Neural crest cell (in vitro differentiated cells): Measurements from ENCODE around the gene ZNF710. TPM values are rescaled to one million over a fixed set of nuclear protein-coding genes. Genes with fewer than 3 reads are reported as not detected.

Experiments used
- DNase-seq: peaks from one replicate; pipeline ENCODE4 v3.0.0; 2021; ENCODE audit warnings: low read depth, mixed read lengths, low spot score
- H3K27ac Mint-ChIP-seq: one replicate; pipeline ENCODE4 v1.8.0; 2021; ENCODE audit warnings: mild to moderate bottlenecking, mixed read lengths; ENCODE audit not compliant: unreplicated experiment
- H3K27me3 Mint-ChIP-seq: 2 replicates; pipeline ENCODE4 v1.8.0; 2021; ENCODE audit warnings: low read depth, mild to moderate bottlenecking, mixed read lengths
- H3K36me3 Mint-ChIP-seq: 2 replicates; pipeline ENCODE4 v1.8.0; 2021; ENCODE audit warnings: low read depth, mild to moderate bottlenecking, mixed read lengths
- H3K4me1 Mint-ChIP-seq: 2 replicates; pipeline ENCODE4 v1.8.0; 2021; ENCODE audit warnings: mixed read lengths
- H3K4me3 Mint-ChIP-seq: one replicate; pipeline ENCODE4 v1.8.0; 2021; ENCODE audit warnings: mild to moderate bottlenecking, mixed read lengths
- H3K9me3 Mint-ChIP-seq: 2 replicates; pipeline ENCODE4 v1.8.0; 2021; ENCODE audit warnings: mixed read lengths
- total RNA-seq: library from RNA; stranded (reverse); gene quantifications from 2 replicates; pipeline ENCODE4 v1.2.1, GENCODE V29; 2021
- TF ChIP-seq, protein P1 (sequence below): fragments of 200-600 bp; sonication (generic); conservative IDR thresholded peaks from 2 replicates; pipeline ENCODE4 v1.5.0; 2021; ENCODE audit warnings: antibody characterized with exemption, mild to moderate bottlenecking

Gene ZNF710
- total RNA-seq, 1 donor from 2014 or later: 64.4 TPM

DNA sequence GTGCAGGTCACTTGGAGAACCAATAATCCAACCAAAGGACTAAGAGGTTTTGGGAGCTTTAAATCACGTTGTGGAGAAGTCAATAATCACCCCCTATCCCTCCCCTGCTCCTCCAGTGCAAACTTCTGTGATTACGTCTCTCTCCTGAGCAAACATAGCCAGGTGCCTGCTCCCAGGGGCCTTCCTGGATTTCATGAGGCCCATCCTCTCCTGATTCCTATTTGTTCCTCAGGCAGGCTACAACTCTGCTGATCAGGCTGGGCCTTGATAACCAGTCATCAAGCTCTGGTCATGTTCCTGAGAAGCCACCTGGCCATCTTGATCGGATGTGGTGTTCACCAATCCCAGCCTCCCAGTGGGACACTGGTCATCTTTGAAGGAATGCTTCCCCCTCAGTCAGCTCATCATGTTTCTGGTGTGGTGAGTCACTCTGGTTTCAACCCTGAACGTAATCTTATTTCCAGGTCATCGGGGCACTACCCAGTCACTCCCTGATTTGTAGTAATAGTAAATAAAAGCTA, 2.9 kb upstream of the ZNF710 start:
- Mint-ChIP-seq H3K9me3 (no peaks in the 10 kb centered on the region), H3K27me3 (no peaks in the 10 kb centered on the region), H3K27ac (no peak overlapping the region), H3K4me1 (peaks cover 38% of the 10 kb centered on the region), H3K4me3 (peak overlapping the region; percentile 88), H3K36me3 (no peaks in the 10 kb centered on the region)
- DNase-seq: no peak
- TF ChIP-seq, protein P1, sequence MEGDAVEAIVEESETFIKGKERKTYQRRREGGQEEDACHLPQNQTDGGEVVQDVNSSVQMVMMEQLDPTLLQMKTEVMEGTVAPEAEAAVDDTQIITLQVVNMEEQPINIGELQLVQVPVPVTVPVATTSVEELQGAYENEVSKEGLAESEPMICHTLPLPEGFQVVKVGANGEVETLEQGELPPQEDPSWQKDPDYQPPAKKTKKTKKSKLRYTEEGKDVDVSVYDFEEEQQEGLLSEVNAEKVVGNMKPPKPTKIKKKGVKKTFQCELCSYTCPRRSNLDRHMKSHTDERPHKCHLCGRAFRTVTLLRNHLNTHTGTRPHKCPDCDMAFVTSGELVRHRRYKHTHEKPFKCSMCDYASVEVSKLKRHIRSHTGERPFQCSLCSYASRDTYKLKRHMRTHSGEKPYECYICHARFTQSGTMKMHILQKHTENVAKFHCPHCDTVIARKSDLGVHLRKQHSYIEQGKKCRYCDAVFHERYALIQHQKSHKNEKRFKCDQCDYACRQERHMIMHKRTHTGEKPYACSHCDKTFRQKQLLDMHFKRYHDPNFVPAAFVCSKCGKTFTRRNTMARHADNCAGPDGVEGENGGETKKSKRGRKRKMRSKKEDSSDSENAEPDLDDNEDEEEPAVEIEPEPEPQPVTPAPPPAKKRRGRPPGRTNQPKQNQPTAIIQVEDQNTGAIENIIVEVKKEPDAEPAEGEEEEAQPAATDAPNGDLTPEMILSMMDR: no peak

GRCh38 chr15:89998923-89999675, 2.0 kb upstream of the ZNF710 start:
- peak overlapping the region; percentile 52 for H3K27ac Mint-ChIP-seq
- H3K9me3 Mint-ChIP-seq: no peaks in the 10 kb centered on the region
- peaks cover 42% of the 10 kb centered on the region for H3K4me1 Mint-ChIP-seq
- H3K27me3 Mint-ChIP-seq: no peaks in the 10 kb centered on the region
- H3K4me3 Mint-ChIP-seq: peak overlapping the region; percentile 88
- no peaks in the 10 kb centered on the region for H3K36me3 Mint-ChIP-seq
- no peak for DNase-seq
- TF ChIP-seq, protein P1: no peak

GRCh38 chr15:89999676-90000185, 1.4 kb upstream of the ZNF710 start:
- no peaks in the 10 kb centered on the region for H3K27me3 Mint-ChIP-seq
- DNase-seq: peak; percentile 49

DNA sequence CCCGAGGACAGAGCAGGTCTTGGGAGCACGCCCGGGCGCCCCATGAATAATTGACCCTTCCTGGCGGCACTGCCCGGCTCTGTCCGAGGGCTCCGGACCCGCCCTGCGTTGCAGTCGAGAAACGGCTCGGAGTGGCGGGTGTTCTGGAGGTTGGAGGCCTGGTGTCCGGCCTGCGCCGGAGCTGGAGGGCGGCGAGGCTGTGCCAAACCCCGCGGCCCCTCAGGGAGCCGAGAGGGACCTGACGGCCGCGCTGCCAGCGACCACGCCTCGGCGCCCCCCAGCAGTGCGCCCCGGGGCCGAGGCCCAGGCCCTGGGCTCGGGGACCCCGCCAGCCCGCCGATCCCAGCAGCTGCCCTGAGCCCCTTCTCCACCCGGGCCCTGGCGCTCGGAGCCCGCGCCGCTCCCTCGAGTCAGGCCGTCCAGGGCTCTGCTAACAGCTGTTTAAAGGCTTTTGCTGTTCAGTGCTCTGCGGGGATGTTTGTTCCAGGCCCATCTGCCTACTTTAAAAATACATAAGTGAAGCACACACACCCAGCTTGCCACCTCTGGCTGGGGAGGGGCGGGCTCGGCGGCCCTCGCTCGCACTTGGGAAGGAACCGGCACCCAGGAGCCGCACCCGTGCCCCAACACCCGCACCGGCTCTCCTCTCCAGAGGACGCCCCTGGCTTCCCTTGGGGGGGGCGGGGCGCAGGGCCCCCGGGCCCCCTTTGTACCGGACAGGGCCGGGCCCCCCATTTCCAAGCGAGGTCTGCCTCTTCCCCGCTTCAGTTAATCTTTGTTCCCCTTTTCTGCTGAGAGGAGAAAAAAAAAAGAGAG, 730 bp upstream of the ZNF710 start:
- H3K36me3 Mint-ChIP-seq: no peaks in the 10 kb centered on the region
- peak overlapping the region; percentile 97 for H3K27ac Mint-ChIP-seq
- peak; percentile 41 for DNase-seq
- no peaks in the 10 kb centered on the region for H3K9me3 Mint-ChIP-seq
- H3K4me1 Mint-ChIP-seq: peaks cover 54% of the 10 kb centered on the region
- peak overlapping the region; percentile 90 for H3K4me3 Mint-ChIP-seq
- TF ChIP-seq, protein P1: no peak
- H3K27me3 Mint-ChIP-seq: no peaks in the 10 kb centered on the region

More at GRCh38 chr15:89999676-90000185, 1.4 kb upstream of the ZNF710 start:
- Mint-ChIP-seq H3K4me3 (peak overlapping the region; percentile 88), H3K27ac (peak overlapping the region; percentile 97), H3K4me1 (peaks cover 48% of the 10 kb centered on the region), H3K36me3 (no peaks in the 10 kb centered on the region), H3K9me3 (no peaks in the 10 kb centered on the region)
- TF ChIP-seq, protein P1: no peak

- H3K27ac Mint-ChIP-seq: peak overlapping the region; percentile 62
These were observed 731 bp downstream of the ZNF710 start for GRCh38 chr15:90001683-90002427.

More at GRCh38 chr15:90001683-90002427, 731 bp downstream of the ZNF710 start:
- peaks cover 66% of the 10 kb centered on the region for H3K4me1 Mint-ChIP-seq
- no peaks in the 10 kb centered on the region for H3K27me3 Mint-ChIP-seq
- no peaks in the 10 kb centered on the region for H3K9me3 Mint-ChIP-seq
- peak overlapping the region; percentile 93 for H3K4me3 Mint-ChIP-seq
- H3K36me3 Mint-ChIP-seq: no peaks in the 10 kb centered on the region
- peak; percentile 30 for DNase-seq
- TF ChIP-seq, protein P1: no peak
